ENCODE results near the gene UQCRH. TPM values are rescaled to one million over a fixed set of nuclear protein-coding genes. Genes with fewer than 3 reads are reported as not detected.
"Not testable (repeated sequence)": the region's sequence is repeated elsewhere in the genome, so short reads cannot be mapped to it uniquely, and the experiment has no call there.

The UQCRH gene
- total RNA-seq, 4 donors from 2014 or later: 230 to 300 (median 262) TPM

GRCh38 chr1:46309401-46310159, 6.1 kb downstream of the UQCRH start:
- H3K27ac ChIP-seq: no peak overlapping the region
- H3K4me3 ChIP-seq: no peak overlapping the region
- no peaks in the 10 kb centered on the region for H3K9me3 ChIP-seq
- TF ChIP-seq POLR2A (IDR thresholded peaks at IDR 0.05) (no peak), CTCF (IDR thresholded peaks at IDR 0.05) (no peak)
- peaks cover 0 to 19% (median 0%) of the 10 kb centered on the region in 4 donors for H3K4me1 ChIP-seq
- H3K27me3 ChIP-seq: no peaks in the 10 kb centered on the region
- DNase-seq: no peak
- peaks cover 0 to 63% (median 4%) of the 10 kb centered on the region in 3 donors for H3K36me3 ChIP-seq

- peaks cover 0 to 13% (median 0%) of the 10 kb centered on the region in 4 donors for H3K4me1 ChIP-seq
- TF ChIP-seq POLR2A (IDR thresholded peaks at IDR 0.05) (no peak), CTCF (IDR thresholded peaks at IDR 0.05) (no peak)
- no peak overlapping the region for H3K4me3 ChIP-seq
- H3K27ac ChIP-seq: no peak overlapping the region
- H3K36me3 ChIP-seq: peaks cover 0 to 70% (median 4%) of the 10 kb centered on the region in 3 donors
- H3K9me3 ChIP-seq: no peaks in the 10 kb centered on the region
- no peaks in the 10 kb centered on the region for H3K27me3 ChIP-seq
- DNase-seq: no peak
Measured at GRCh38 chr1:46310321-46310720, 6.8 kb downstream of the UQCRH start.

GRCh38 chr1:46315669-46316403, 12.3 kb downstream of the UQCRH start:
- TF ChIP-seq CTCF (IDR thresholded peaks at IDR 0.05) (no peak), POLR2A (IDR thresholded peaks at IDR 0.05) (no peak)

GRCh38 chr1:46317323-46317722, 13.8 kb downstream of the UQCRH start:
- TF ChIP-seq CTCF (IDR thresholded peaks at IDR 0.05) (no peak), POLR2A (IDR thresholded peaks at IDR 0.05) (no peak)
- no peak overlapping the region for H3K4me3 ChIP-seq
- no peaks in the 10 kb centered on the region for H3K4me1 ChIP-seq
- H3K27ac ChIP-seq: no peak overlapping the region
- no peak for DNase-seq
- peaks cover 0 to 58% (median 4%) of the 10 kb centered on the region in 3 donors for H3K36me3 ChIP-seq
- H3K9me3 ChIP-seq: no peaks in the 10 kb centered on the region
- H3K27me3 ChIP-seq: no peaks in the 10 kb centered on the region

More at GRCh38 chr1:46315669-46316403, 12.3 kb downstream of the UQCRH start:
- no peaks in the 10 kb centered on the region for H3K4me1 ChIP-seq
- no peak for DNase-seq
- no peaks in the 10 kb centered on the region for H3K27me3 ChIP-seq
- H3K27ac ChIP-seq: no peak overlapping the region
- no peak overlapping the region for H3K4me3 ChIP-seq
- no peaks in the 10 kb centered on the region for H3K9me3 ChIP-seq
- H3K36me3 ChIP-seq: peaks cover 0 to 73% (median 4%) of the 10 kb centered on the region in 3 donors

GRCh38 chr1:46319301-46319700, 15.8 kb downstream of the UQCRH start:
- H3K27me3 ChIP-seq, DNase-seq, H3K4me3 ChIP-seq, H3K9me3 ChIP-seq, H3K4me1 ChIP-seq, H3K27ac ChIP-seq: not testable (repeated sequence)
- peaks cover 0 to 38% (median 0%) of the 10 kb centered on the region in 3 donors for H3K36me3 ChIP-seq

GRCh38 chr1:46319960-46320914, 16.7 kb downstream of the UQCRH start:
- H3K4me1 ChIP-seq, H3K4me3 ChIP-seq, H3K9me3 ChIP-seq, H3K27ac ChIP-seq, H3K27me3 ChIP-seq, DNase-seq: not testable (repeated sequence)
- peaks cover 0 to 29% (median 0%) of the 10 kb centered on the region in 3 donors for H3K36me3 ChIP-seq

GRCh38 chr1:46322191-46322590, 18.7 kb downstream of the UQCRH start:
- H3K27me3 ChIP-seq: not testable (repeated sequence)

GRCh38 chr1:46325285-46326076, 22.0 kb downstream of the UQCRH start:
- not testable (repeated sequence) for H3K36me3 ChIP-seq, H3K4me3 ChIP-seq, H3K9me3 ChIP-seq, H3K27me3 ChIP-seq, H3K4me1 ChIP-seq
- H3K27ac ChIP-seq: peak overlapping the region in 2 of 4 donors; percentile 40 to 59
- peak in 1 of 3 donors; percentile 37 for DNase-seq

More at GRCh38 chr1:46322191-46322590, 18.7 kb downstream of the UQCRH start:
- not testable (repeated sequence) for H3K36me3 ChIP-seq, DNase-seq, H3K9me3 ChIP-seq, H3K4me1 ChIP-seq, H3K4me3 ChIP-seq, H3K27ac ChIP-seq

GRCh38 chr1:46328182-46328581, 24.7 kb downstream of the UQCRH start:
- not testable (repeated sequence) for H3K27me3 ChIP-seq, H3K9me3 ChIP-seq, H3K4me1 ChIP-seq, H3K36me3 ChIP-seq, DNase-seq, H3K4me3 ChIP-seq, H3K27ac ChIP-seq

All from Peyer's patch (tissue), 4 donors.